ENCODE results near the gene ANKRD35.

ANKRD35 gene

GRCh38 chr1:145871994-145872924, 13.4 kb downstream of the ANKRD35 start:
- peak; percentile 25 for DNase-seq (ENCODE audit: low read depth)
- H3K4me3 ChIP-seq (ENCODE audit: low read depth, low read length) = peak overlapping the region; percentile 28
- no peak for TF ChIP-seq CTCF (IDR thresholded peaks at IDR 0.05; ENCODE audit: insufficient read depth, low read depth, low read length, missing control alignments)

GRCh38 chr1:145868232-145868631, 17.4 kb downstream of the ANKRD35 start:
- no peak for TF ChIP-seq CTCF (IDR thresholded peaks at IDR 0.05; ENCODE audit: insufficient read depth, low read depth, low read length, missing control alignments)
- no peak for DNase-seq (ENCODE audit: low read depth)
- no peak overlapping the region for H3K4me3 ChIP-seq (ENCODE audit: low read depth, low read length)

- H3K4me3 ChIP-seq (ENCODE audit: low read depth, low read length) = no peak overlapping the region
- DNase-seq (ENCODE audit: low read depth) = no peak
- TF ChIP-seq CTCF (IDR thresholded peaks at IDR 0.05; ENCODE audit: insufficient read depth, low read depth, low read length, missing control alignments) = no peak
Measured at GRCh38 chr1:145863282-145864018, 22.2 kb downstream of the ANKRD35 start.

- no peak for TF ChIP-seq CTCF (IDR thresholded peaks at IDR 0.05; ENCODE audit: insufficient read depth, low read depth, low read length, missing control alignments)
- DNase-seq (ENCODE audit: low read depth) = peak; percentile 85
- H3K4me3 ChIP-seq (ENCODE audit: low read depth, low read length) = peak overlapping the region; percentile 62
Measured at GRCh38 chr1:145859491-145860023, 26.1 kb downstream of the ANKRD35 start.

GRCh38 chr1:145858901-145859490, 26.7 kb downstream of the ANKRD35 start, which contains the start of gene PIAS3:
Gene PIAS3, minus strand, starts transcription at chr1:145859081. Its CDS starts 91 bp downstream, at chr1:145858990.
- DNase-seq (ENCODE audit: low read depth) = peak; percentile 97
- TF ChIP-seq CTCF (IDR thresholded peaks at IDR 0.05; ENCODE audit: insufficient read depth, low read depth, low read length, missing control alignments) = no peak
- H3K4me3 ChIP-seq (ENCODE audit: low read depth, low read length) = peak within 1 kb of the TSS; percentile 62

GRCh38 chr1:145858238-145858900, 27.3 kb downstream of the ANKRD35 start:
- TF ChIP-seq CTCF (IDR thresholded peaks at IDR 0.05; ENCODE audit: insufficient read depth, low read depth, low read length, missing control alignments) = no peak
- DNase-seq (ENCODE audit: low read depth) = peak; percentile 68
- peak overlapping the region; percentile 62 for H3K4me3 ChIP-seq (ENCODE audit: low read depth, low read length)
